Activated CD8-positive, alpha-beta memory T cell treated with anti-CD3 and anti-CD28 coated beads for 48 hours (primary cell): ENCODE measurements around the gene ARL3.
"Not testable (repeated sequence)": the region's sequence is repeated elsewhere in the genome, so short reads cannot be mapped to it uniquely, and the experiment has no call there.

Experiments used
- DNase-seq, 3 experiments: peaks; one replicate each; pipeline ENCODE4 v3.0.0-alpha.2; 2020; ENCODE audit warnings: low read depth in 2 of 3, low spot score in 2 of 3

ARL3 gene

DNA sequence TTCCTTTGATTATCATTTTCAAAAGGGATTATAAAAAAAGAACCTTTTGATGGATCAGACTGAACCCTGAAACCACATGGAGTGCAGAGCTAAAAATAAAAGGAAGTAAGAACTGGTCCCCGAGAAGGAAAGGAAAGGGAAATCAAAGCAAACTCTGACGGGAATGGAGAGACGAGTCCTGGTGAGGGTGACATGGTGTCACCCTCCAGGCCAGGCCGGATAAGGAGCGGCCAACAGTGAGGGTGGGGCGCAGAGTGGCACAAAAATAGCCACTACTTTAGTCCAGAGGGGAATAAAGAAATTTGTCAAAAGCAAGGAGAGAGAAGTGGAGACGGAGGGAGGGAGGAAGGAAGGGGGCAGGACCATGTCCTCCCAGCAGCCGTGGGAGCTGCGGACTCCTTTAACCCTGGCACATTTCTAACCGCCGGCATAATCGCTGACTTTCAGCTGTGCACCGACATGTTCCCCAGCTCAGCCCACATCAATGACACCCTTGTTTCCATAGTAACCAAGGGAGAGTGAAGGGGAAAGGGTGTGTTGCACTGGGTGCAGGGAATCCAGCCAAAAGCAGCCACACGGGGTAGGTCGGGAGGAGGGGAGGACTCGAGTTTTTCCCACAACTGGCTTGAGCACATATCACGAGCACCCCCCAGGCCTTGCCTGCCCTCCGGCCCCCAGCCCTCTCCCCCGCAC is 40.2 kb downstream of the ARL3 start:
- peak in 1 of 3 experiments; percentile 44 for DNase-seq

DNA sequence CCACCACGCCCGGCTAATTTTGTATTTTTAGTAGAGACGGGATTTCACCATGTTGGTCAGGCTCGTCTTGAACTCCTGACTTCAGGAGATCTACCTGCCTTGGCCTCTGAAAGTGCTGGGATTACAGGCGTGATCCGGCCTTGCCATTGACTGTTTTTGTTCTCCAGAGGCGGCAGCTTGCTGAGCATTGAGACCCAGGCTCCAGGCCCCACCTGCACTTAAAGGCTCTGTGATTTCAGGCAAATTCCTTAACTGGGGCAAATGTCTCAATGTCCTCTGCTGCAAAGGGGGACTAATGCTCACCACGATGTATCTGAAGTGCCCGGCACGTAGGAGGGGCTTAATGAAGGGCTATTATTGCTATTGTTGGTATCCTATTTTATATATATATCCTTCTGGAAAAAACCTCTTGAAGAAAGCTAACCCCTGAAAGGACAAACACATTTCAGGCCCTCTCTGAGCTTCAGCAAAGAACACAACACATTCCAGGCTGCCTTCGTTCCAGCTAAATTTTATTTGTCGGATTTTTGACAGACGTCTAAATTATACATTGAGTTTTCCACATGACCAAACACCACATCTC is 40.9 kb downstream of the ARL3 start:
- DNase-seq: no peak

DNA sequence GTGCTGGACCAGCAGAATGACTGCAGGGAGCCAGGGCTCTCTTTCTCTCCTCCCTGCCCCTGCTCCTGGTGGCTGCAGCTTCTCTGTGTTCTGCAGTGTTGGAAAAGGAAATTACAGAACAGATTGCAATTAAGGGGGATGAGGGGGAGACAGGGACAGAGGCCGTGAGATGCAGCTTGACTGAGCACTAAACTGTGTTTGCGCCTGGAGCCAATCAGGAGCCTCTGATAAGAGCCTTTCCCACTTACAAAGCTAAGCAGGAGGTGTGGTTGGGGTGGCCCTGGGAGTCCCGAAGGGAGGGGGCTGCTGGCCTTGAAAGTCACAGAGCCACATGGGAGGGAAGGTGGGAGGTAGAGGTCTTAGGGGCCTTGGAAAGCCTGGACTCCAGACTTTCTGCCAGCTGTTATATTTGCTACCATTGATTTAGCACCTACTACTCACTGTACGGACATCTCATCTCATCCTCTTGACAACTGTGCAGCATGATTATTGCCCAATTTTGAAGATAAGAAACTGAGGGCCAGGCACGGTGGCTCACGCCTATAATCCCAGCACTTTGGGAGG is 43.2 kb downstream of the ARL3 start:
- no peak for DNase-seq

DNA sequence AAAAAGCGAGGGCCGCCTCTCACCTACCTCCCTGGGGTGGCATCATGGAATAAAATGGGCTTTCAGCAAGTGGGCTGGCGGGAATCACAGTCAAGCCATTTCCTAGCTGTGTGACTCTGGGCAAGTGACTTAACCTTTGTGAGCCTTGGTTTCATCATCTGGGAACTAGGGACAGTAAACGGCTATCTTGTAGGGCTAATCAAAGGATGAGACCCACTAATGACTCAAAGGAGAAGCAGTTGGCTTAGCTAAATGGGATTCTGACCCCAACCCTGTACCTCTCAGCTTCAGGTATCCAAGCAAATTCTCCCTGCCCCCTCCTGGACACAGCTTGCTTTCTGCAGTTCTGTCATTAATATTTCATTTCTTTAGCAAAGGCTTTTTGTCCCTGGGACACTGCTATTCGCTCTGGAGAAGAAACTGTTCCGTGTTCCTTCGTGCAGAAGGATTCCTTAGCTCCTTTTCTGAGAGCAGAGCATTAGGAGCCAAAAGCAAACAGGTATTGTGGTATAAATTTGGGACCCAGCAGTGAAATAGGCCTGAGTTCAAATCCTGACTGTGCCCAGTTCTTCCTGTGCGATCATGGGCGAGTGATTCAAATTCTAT is 44.0 kb downstream of the ARL3 start:
- no peak for DNase-seq

DNA sequence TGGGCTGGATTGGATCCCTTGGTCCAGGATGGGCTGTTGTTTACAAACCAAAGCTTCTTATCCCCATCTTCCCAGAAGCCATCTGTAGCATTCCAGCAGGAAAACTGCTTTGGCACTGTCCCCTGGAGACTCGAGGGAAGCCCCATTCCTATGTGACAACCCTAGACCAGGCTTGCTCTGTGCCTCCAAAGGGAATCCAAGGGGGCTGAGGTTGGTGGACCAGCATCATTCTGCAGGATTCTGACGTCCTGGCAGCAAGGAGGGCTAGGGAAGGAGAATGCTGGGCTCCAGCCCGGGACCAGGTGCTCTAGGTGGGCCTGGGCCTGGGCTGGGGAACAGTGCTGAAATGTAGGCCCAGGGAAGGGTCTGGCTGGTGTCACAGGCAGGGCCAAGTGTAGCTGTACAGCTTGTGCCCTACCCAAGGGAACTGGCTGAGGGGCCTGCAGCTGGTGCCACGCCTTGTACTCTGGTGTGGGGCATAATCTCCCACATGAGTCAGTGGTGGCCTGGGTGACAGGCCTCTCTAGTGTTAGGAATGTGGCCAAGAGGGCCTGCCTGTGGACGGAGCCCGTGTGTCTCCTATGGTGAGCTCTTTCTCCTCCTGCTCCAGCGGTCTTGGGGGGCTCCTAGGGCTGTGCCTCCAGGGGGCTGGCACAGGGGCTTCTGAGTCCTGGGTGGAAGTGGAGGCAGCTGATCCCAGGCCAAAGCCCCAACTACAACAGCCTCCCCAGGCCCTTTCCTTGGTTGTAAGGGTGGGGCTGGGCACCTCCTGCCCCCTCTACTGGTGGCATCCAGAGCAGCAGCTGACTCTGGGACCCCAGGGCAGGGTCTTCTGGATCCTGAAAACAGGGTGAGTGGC is 44.8 kb downstream of the ARL3 start:
- DNase-seq: no peak

DNA sequence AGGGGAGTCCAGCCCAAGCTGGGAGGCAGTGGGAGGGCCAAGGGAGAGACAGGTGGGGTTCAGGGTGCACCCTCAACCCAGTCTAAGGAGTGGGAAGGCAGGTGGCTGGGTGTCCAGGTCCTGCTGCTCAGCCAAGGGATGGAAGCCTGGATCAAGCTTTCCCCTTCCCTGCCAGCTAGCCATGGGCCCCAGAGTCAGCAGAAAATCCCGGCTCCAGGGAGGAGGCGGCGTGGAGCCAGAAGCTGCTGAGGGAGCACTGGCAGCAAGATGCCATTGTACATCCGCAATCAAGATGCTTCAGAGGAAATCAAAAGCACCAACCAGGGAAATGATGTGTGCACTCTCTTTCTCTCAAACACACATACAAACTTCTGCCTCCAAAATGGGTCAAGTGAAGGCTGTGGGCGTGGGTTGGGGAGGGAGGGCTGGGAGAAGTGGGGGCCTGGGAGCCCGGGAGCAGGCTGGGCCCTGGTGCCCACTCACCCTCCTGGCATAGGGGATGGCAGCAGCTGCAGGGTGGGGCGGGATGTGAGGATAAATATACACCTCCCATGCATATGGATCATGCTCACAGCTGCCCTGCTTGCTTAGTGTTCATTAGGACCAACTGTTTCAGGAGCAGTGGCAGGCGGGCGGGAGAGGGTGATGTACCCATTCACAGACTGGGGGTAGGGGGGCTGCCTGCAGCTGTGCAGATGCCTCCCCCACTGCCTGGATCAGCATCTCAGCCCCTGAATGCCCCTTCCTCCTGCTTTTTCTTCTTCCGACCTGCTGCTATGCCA is 45.7 kb downstream of the ARL3 start:
- no peak for DNase-seq

DNA sequence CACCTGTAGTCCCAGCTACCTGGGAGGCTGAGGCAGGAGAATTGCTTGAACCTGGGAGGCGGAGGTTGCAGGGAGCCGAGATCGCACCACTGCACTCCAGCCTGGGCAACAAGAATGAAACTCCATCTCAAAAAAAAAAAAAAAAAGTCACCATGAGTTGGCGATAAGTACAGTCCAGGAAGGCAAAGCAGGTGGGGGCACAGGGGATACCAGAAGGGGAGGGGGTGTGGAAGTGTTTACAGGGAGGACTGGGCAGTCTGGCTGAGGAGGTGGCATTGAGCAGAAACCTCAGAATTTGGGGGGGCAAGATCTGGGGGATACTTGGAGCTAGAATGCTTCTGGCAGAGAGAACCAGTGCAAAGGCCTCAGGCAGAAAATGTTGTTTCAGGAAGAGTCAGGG is 46.8 kb downstream of the ARL3 start:
- not testable (repeated sequence) for DNase-seq

DNA sequence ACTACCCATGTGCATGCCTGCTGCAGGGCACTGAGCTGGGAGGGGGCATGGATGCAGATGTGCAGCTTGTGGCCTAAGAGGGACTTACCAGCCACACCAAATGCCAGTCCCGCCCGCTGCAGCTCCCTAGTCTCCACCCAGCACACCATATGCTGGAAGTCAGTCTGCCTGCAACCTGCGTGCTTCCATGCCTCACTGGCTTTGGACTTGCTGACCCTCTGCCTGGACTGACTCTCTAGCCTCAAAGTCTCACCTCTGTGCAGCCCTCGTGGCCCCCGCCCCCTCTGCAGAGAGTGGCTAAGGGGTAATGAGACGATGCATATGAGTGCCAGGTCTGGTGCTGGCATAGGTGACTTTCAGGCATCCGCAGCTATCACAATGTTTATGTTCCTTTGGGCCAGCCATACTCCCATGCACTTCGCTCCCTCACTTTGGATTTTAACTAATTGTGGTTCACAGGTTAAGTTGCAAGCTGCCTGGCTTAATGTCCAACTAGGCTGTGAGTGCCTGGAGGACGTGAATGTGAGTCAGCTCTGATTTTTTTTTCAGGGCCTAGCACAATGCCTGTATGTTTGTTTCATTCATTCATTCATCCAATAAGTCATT is 48.2 kb downstream of the ARL3 start:
- no peak for DNase-seq

DNA sequence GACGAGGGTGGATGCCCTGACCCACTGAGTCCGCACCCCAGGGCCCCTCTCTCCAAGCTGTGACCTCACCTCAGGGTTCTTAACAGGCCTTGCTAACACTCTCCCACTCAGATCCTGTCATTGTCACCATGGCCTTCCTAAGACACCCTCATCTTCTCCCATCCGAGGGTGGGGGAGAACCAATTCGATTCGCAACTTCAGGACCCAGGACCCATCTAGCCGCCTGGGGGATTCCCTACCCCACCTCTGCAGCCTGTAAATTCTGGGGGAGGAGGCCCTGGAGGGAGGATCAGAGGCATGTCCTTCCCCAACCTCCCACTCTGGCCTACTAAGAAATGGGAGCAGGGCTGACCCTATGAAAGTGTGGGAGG is 52.6 kb downstream of the ARL3 start:
- DNase-seq: no peak

DNA sequence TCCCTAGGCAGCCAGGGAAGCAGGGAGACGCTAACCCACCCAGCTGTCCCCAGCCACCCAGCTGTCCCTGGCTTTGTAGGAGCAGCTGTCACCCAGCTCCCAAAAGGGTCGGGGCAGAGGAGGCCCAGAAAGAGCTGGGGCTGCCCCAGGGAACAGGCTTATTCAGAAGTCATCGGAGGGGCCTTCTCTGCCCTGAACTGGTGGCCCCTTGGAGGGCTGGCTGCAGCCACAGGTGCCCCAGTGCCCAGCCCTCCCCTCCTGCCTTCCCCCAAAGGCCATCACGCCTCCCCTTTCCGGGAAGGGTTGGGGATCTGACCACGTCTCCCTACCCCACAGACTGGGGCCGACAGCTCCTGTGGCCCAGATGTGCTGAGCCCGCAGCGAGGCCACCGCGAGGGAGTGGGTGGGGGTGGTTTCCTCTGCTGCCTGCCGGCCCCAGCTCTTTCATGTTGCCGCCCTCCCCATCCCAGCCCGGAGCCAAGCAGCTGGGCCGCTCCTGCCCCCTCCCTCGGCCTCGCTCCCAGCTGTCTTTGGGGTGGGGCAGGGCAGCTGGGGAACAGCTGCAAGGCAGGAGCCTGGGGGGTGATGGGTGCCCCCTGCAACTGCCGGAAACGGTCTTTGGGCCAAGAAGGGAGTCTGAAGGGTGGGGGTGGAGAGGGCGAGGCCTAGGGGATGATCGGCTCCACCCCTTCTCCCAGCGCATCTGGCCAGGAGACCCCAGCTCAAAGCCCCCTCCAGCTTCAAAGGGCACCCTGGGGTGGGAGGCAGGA is 53.1 kb downstream of the ARL3 start:
- peak in 2 of 3 experiments; percentile 51 to 67 for DNase-seq

DNA sequence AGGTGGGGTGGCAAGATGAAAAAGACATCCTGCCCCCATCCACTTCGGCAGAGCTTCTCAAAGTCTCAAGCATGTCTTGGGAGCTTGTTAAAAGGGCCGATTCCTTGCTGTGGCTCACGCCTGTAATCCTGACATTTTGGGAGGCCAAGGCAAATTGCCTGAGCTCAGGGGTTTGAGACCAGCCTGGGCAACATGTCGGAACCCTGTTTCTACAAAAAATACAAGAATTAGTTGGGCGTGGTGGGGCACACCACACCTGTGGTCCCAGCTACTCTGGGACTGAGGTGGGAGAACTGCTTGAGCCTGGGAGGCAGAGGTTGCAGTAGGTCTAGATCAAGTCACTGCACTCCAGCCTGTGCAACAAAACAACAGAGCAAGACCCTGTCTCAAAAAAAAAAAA is 55.4 kb downstream of the ARL3 start:
- DNase-seq: no peak

DNA sequence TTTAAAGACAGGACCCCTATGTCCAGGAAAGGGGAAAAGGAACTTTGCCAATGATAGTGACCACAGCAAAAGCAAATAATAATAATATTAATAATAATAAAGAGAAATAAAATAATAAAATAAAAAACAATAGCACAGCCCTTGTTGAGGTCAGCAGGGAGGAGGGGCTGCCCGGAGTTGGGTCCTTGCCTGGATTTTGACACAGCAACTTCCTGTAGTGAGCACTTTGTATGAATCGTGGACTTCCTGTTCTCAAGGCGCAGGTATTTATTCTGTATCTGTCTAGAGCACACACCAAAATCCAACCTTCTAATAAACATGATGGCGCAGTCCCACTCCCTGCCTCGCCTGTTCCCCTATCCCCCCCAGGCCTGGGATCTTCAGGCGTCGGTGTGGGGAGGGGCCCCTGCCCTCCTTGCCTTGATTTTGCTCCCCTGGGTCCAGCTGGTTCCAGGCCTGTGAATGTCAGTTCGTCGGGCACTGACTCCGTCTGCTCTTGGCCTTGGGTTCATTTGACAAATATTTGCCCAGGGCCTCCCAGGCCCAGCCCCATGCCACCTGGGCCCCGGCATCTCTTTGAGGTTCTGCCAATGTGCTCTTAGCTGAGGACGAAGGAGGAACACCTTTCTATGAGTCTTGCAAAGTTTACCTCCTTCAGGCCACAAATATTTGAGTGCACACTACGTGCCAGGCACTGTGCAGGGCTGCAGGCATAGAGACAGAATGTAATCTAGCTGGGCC is 56.0 kb downstream of the ARL3 start:
- no peak for DNase-seq

DNA sequence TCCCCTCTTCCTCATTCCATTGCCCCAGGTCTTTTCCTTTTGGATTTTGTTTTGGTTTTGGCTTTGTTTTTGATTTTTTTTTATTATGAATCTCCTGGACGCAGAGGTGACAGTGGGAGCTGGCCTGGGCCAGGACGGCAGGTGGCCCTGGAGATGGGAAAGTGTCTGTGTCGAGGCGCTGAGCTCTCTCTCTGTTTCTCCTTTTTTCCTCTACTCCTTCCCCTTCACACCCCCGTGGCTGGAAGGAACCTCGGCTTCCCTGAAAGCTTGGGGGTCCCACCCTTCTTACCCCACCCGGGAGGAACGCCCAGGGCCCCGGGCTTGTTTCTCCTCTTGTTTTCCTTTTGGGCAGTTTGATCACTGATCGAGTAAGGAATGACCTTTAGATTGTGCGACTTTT is 56.7 kb downstream of the ARL3 start:
- no peak for DNase-seq

DNA sequence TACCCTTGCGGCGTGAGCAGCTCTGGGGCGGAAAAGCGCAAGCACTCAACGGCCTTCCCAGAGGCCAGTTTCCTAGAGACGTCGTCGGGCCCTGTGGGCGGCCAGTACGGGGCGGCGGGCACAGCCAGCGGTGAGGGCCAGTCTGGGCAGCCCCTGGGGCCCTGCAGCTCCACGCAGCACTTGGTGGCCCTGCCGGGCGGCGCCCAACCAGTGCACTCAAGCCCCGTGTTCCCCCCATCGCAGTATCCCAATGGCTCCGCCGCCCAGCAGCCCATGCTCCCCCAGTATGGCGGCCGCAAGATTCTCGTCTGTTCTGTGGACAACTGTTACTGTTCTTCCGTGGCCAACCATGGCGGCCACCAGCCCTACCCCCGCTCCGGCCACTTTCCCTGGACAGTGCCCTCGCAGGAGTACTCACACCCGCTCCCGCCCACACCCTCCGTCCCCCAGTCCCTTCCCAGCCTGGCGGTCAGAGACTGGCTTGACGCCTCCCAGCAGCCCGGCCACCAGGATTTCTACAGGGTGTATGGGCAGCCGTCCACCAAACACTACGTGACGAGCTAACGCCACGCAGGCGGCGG is 57.3 kb downstream of the ARL3 start:
- DNase-seq: no peak

DNA sequence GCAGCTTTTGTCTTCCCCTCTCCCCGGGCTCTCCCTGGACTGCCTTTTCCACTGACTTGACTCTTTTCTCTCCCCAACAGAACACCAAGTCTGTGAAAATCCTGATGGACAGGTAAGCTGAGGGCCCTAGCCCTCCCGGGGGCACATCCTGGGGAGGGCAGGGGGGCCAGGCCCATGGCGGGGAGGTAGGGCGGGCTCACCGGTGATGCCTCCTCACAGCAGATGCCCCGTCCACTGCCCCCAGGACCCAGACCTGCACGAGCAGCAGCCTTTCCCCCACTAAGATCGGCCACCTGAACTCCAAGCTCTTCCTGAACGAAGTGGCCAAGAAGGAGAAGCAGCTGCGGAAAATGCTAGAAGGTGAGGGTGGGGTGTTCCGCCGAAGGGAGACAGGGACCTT is 58.2 kb downstream of the ARL3 start:
- no peak for DNase-seq

DNA sequence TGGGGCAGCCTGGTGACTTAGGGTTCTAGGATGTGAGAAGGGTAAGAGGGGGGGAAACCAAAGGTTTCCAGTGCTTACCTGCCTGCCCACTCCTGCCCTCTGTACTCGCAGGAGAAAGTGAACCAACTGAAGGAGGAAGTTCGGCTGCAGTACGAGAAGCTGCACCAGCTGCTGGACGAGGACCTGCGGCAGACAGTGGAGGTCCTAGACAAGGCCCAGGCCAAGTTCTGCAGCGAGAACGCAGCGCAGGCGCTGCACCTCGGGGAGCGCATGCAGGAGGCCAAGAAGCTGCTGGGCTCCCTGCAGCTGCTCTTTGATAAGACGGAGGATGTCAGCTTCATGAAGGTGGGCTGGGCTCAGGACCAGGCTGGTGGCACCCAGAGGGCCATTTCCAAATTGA is 59.2 kb downstream of the ARL3 start:
- no peak for DNase-seq

DNA sequence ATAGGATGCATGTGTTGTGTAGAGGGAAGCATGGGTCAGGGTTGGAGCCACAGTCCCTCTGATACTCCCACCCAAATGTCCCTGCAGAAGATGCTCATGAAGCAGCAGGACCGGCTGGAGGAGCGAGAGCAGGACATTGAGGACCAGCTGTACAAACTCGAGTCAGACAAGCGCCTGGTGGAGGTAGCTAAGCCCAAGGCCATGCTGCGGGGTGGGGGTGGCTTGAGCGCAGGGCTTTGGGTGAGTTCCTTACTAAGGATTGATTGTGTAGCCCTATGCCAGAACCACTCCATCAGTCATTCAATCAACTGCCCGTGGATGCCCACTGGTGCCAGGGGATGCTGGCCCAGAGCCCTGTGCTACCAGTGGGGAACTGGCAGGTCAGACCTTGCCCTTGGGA is 59.6 kb downstream of the ARL3 start:
- no peak for DNase-seq

DNA sequence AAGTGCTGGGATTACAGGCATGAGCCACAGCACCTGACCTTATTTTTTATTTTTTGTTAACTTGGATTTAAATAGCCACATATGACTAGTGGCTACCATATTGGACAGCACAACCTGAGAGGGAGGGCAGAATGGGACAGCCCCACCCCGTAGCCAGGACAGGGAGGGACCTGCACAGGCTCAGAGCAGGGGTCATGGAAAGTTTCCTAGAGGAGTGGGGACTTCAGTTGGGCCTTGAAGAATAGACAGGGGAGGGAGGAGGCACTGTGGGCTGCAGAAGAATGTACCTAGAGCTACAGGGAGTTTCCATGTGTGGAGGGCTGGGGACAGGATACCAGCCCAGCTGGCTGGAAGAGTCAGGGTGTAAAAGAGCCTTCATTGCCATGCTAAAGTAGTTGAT is 61.1 kb downstream of the ARL3 start:
- no peak for DNase-seq
